T-cell (primary cell): ENCODE data around the gene MRM2. TPM values are rescaled to one million over a fixed set of nuclear protein-coding genes. Genes with fewer than 3 reads are reported as not detected.

ENCODE experiments used
- ATAC-seq, 4 experiments: fragments of 200-7000 bp in 3 of 4; fragments of 150-1000 bp in 1 of 4; cut with Tn5 transposase; replicated peaks in 1 of 4; 1 replicate in 3 of 4; 2 replicates in 1 of 4; pipeline ENCODE4 v1.10.0; 2021; ENCODE audit warnings: moderate library complexity in 3 of 4, mild to moderate bottlenecking in 2 of 4, moderate number of reproducible peaks in 1 of 4
- CTCF ChIA-PET, 2 donors: fragments of 300-600 bp; sonication (Branson Sonifier 250); formaldehyde crosslinking; loops; one replicate each; lab custom pipeline; 2022; ENCODE audit warnings: antibody characterized with exemption in 2 of 2; lab: Charles Lee
- POLR2A ChIA-PET, 2 donors: fragments of 300-600 bp; sonication (Branson Sonifier 250); formaldehyde crosslinking; loops; one replicate each; lab custom pipeline; 2022; ENCODE audit warnings: antibody characterized with exemption in 2 of 2; lab: Charles Lee
- DNase-seq, 35 experiments: peaks; one replicate each; pipeline versions ENCODE4 v3.0.0 to v3.0.0-alpha.2; 2013 to 2023
- H3K27ac ChIP-seq: one replicate; pipeline ENCODE4 v1.5.1; 2013; ENCODE audit warnings: low read length
- H3K27me3 ChIP-seq, 2 experiments: replicated peaks in 1 of 2; 1 replicate in 1 of 2; 2 replicates in 1 of 2; pipeline versions ENCODE4 v1.6.1 to v1.7.0; 2013; ENCODE audit warnings: low read length in 1 of 2, mixed read lengths in 1 of 2; ENCODE audit not compliant: control insufficient read depth in 2 of 2, insufficient read depth in 2 of 2; ENCODE audit errors: extremely low read depth in 1 of 2
- H3K36me3 ChIP-seq, 2 donors: 1 replicate in 1 of 2; 2 replicates in 1 of 2; pipeline versions ENCODE4 v1.6.1 to v1.7.0; 2013; ENCODE audit warnings: low read length in 1 of 2; ENCODE audit not compliant: control insufficient read depth in 2 of 2, insufficient read depth in 1 of 2; ENCODE audit errors: extremely low read depth in 1 of 2
- H3K4me1 ChIP-seq, 2 experiments: 1 replicate in 1 of 2; 2 replicates in 1 of 2; pipeline versions ENCODE4 v1.6.1 to v1.7.0; 2013; ENCODE audit warnings: low read length in 2 of 2, mixed read lengths in 1 of 2; ENCODE audit not compliant: insufficient read depth in 2 of 2, control insufficient read depth in 1 of 2; ENCODE audit errors: extremely low read depth in 1 of 2
- H3K4me3 ChIP-seq, 2 donors: 1 replicate in 1 of 2; 2 replicates in 1 of 2; pipeline versions ENCODE4 v1.5.1 to v1.7.0; 2013; ENCODE audit warnings: mild to moderate bottlenecking in 2 of 2, low read length in 1 of 2, moderate library complexity in 1 of 2; ENCODE audit not compliant: control insufficient read depth in 1 of 2; ENCODE audit errors: extremely low read depth in 1 of 2
- H3K9me3 ChIP-seq: 2 replicates; pipeline ENCODE4 v1.7.0; 2013
- H3K27ac Mint-ChIP-seq, 2 donors: one replicate each; pipeline ENCODE4 v1.8.0; 2020 to 2021; ENCODE audit warnings: mild to moderate bottlenecking in 2 of 2, mixed read lengths in 2 of 2
- H3K27me3 Mint-ChIP-seq, 2 donors: one replicate each; pipeline ENCODE4 v1.8.0; 2021 to 2022; ENCODE audit warnings: mixed read lengths in 2 of 2
- H3K36me3 Mint-ChIP-seq: one replicate; pipeline ENCODE4 v1.8.0; 2021; ENCODE audit warnings: mixed read lengths
- H3K4me1 Mint-ChIP-seq, 3 donors: one replicate each; pipeline ENCODE4 v1.8.0; 2020 to 2022; ENCODE audit warnings: mixed read lengths in 3 of 3, mild to moderate bottlenecking in 1 of 3
- H3K4me3 Mint-ChIP-seq, 3 donors: one replicate each; pipeline ENCODE4 v1.8.0; 2020 to 2022; ENCODE audit warnings: mild to moderate bottlenecking in 3 of 3, mixed read lengths in 3 of 3, moderate library complexity in 3 of 3
- H3K9me3 Mint-ChIP-seq, 3 donors: one replicate each; pipeline ENCODE4 v1.8.0; 2020 to 2022; ENCODE audit warnings: mixed read lengths in 3 of 3
- WGBS: methylation state at CpG from one replicate; pipeline ENCODE4 v1.1.5; 2013; ENCODE audit warnings: missing lambda C conversion rate; ENCODE audit not compliant: insufficient coverage; 5-methylcytosine and 5-hydroxymethylcytosine counted together
- total RNA-seq, 35 experiments: library from RNA in 6 of 35; stranded (reverse) in 6 of 35; fragments of 120-200 nt in 1 of 35; gene quantifications; one replicate each; pipeline versions ENCODE4 v1.2.1 to v1.2.4 and lab custom pipeline; 2013 to 2026

MRM2 gene
- total RNA-seq, 5 donors from 2014 or later (not counting 1 experiment from before 2014, with no cell fraction given), result 6.5 to 20.0 (median 17.9) TPM

- H3K4me3 ChIP-seq, result no peak overlapping the region
- CTCF ChIA-PET, result no interaction called here
- DNase-seq, result no peak
Measured at GRCh38 chr7:2208712-2209111, 33.3 kb downstream of the MRM2 start.

DNA sequence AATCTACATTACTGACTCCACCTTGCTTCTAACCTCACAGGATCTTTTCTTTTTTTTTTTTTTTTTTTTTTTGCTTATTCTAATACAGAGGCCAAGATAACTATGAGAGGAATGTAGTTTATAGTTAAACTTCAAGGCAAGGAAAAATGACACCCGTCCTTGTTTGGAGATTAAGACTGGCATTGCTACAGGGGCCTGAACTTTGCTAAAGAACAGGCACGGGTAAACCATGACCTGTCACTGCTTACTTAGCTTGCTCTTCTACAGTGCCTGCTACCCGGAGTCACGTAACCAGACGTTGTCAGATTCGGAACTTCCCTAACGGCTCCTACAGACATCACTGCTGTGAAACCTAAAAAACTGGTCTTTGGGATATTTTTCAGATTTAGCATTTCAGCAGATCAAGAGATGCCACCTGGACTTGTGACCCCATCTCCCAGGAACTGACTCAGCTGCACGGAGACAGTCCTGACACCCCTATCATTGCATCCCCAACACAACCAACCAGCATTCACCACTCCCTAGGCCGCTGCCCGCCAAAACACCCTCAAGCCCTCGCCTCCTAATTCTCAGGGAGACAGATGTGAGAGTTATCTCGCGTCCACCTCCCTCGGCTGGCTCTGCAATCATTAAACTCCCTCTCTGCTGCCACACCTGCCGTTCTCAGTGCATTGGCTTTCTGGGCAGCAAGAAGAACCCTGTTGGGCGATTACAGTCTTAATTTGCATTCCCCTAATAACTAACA lies 36.8 kb downstream of the MRM2 start:
- H3K9me3 Mint-ChIP-seq, result no peaks in the 10 kb centered on the region
- WGBS, result 96% methylated on average over 15 of the region's 16 CpGs
- ATAC-seq, result no peak

More at GRCh38 chr7:2208712-2209111, 33.3 kb downstream of the MRM2 start:
- POLR2A ChIA-PET, result no interaction called here
- no peaks in the 10 kb centered on the region for H3K9me3 Mint-ChIP-seq
- no peak for ATAC-seq
- no peak overlapping the region for H3K4me3 Mint-ChIP-seq
- H3K27ac Mint-ChIP-seq, result no peak overlapping the region
- H3K4me1 ChIP-seq, result no peaks in the 10 kb centered on the region
- no peaks in the 10 kb centered on the region for H3K9me3 ChIP-seq
- no peaks in the 10 kb centered on the region for H3K4me1 Mint-ChIP-seq
- H3K36me3 Mint-ChIP-seq, result peaks cover 47% of the 10 kb centered on the region
- H3K27me3 ChIP-seq, result no peaks in the 10 kb centered on the region
- no peak overlapping the region for H3K27ac ChIP-seq
- peaks cover 17 to 42% of the 10 kb centered on the region in 2 donors for H3K36me3 ChIP-seq
- WGBS, result 96% methylated on average over 16 of the region's 16 CpGs
- no peaks in the 10 kb centered on the region for H3K27me3 Mint-ChIP-seq

DNA sequence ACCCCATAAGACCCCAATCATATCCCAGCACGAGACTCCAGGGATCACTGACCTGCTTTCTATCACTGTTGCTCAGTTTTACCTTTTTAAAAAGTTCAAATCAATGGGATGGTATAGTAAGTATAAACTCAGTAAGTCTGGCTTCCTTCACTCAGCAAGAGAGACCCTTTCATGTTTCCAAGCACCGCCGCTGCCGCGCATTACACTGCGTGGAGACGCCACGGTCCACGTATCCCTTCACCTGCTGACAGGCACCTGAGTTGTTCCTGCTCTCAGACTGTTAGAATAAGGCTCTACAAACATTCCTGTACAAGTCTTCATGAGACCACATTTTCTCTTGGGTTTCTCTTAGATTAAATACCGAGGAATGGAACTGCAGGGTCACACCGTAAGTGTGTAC lies 37.6 kb downstream of the MRM2 start:
- H3K9me3 ChIP-seq, result no peaks in the 10 kb centered on the region
- Mint-ChIP-seq H3K4me1 (no peaks in the 10 kb centered on the region), H3K4me3 (no peak overlapping the region), H3K9me3 (no peaks in the 10 kb centered on the region), H3K27ac (no peak overlapping the region), H3K36me3 (peaks cover 38% of the 10 kb centered on the region), H3K27me3 (no peaks in the 10 kb centered on the region)
- no peaks in the 10 kb centered on the region for H3K4me1 ChIP-seq
- no peak overlapping the region for H3K4me3 ChIP-seq
- DNase-seq, result no peak
- WGBS, result 98% methylated on average over 10 of the region's 11 CpGs
- ATAC-seq, result no peak
- POLR2A ChIA-PET, result no interaction called here
- H3K36me3 ChIP-seq, result peaks cover 8 to 28% of the 10 kb centered on the region in 2 donors
- CTCF ChIA-PET, result no interaction called here
- H3K27ac ChIP-seq, result no peak overlapping the region
- no peaks in the 10 kb centered on the region for H3K27me3 ChIP-seq

More for the DNA sequence above, 36.8 kb downstream of the MRM2 start:
- no peaks in the 10 kb centered on the region for H3K9me3 ChIP-seq
- no peak overlapping the region for H3K4me3 Mint-ChIP-seq
- no peaks in the 10 kb centered on the region for H3K27me3 ChIP-seq
- H3K27me3 Mint-ChIP-seq, result no peaks in the 10 kb centered on the region
- H3K36me3 Mint-ChIP-seq, result peaks cover 35% of the 10 kb centered on the region
- H3K27ac Mint-ChIP-seq, result no peak overlapping the region
- CTCF ChIA-PET, result no interaction called here
- H3K4me1 ChIP-seq, result no peaks in the 10 kb centered on the region
- no peak overlapping the region for H3K27ac ChIP-seq
- H3K4me1 Mint-ChIP-seq, result no peaks in the 10 kb centered on the region
- no peak for DNase-seq
- H3K4me3 ChIP-seq, result no peak overlapping the region
- peaks cover 8 to 28% of the 10 kb centered on the region in 2 donors for H3K36me3 ChIP-seq
- POLR2A ChIA-PET, result no interaction called here

DNA sequence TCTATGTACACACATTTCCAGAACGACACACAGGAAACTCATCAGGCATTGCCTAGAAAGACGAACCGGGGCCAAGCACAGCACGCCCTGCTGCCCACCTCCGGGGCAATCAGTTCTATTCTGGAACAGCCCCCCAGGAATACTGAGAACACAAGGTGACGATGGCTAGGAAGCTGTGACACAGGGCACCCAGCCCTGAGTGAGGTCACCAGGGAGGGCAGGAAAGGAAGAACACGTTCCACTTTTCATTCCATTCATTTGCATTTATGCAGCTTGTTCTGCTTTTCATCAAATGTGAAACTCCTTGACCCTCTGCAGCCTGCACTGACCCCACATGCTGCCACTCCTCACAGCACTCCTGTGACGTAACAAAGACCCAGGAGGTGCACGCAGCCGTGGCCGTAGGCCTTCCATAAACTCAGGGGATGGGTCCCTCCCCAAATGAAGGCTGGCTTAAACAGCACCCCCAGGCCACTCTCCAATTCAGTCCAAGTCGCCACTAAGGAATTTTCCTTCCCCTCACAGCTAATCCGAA lies 38.2 kb downstream of the MRM2 start:
- no peak for DNase-seq
- Histone ChIP-seq H3K27me3 (no peaks in the 10 kb centered on the region), H3K4me3 (no peak overlapping the region), H3K4me1 (no peaks in the 10 kb centered on the region), H3K9me3 (no peaks in the 10 kb centered on the region), H3K27ac (no peak overlapping the region), H3K36me3 (peaks cover 14 to 27% of the 10 kb centered on the region in 2 donors)
- Mint-ChIP-seq H3K4me3 (no peak overlapping the region), H3K36me3 (peaks cover 40% of the 10 kb centered on the region), H3K27ac (no peak overlapping the region), H3K4me1 (no peaks in the 10 kb centered on the region), H3K9me3 (no peaks in the 10 kb centered on the region), H3K27me3 (no peaks in the 10 kb centered on the region)
- whole genome bisulfite sequencing, result 86% methylated on average over 7 of the region's 13 CpGs
- POLR2A ChIA-PET, result no interaction called here
- CTCF ChIA-PET, result no interaction called here
- ATAC-seq, result no peak

DNA sequence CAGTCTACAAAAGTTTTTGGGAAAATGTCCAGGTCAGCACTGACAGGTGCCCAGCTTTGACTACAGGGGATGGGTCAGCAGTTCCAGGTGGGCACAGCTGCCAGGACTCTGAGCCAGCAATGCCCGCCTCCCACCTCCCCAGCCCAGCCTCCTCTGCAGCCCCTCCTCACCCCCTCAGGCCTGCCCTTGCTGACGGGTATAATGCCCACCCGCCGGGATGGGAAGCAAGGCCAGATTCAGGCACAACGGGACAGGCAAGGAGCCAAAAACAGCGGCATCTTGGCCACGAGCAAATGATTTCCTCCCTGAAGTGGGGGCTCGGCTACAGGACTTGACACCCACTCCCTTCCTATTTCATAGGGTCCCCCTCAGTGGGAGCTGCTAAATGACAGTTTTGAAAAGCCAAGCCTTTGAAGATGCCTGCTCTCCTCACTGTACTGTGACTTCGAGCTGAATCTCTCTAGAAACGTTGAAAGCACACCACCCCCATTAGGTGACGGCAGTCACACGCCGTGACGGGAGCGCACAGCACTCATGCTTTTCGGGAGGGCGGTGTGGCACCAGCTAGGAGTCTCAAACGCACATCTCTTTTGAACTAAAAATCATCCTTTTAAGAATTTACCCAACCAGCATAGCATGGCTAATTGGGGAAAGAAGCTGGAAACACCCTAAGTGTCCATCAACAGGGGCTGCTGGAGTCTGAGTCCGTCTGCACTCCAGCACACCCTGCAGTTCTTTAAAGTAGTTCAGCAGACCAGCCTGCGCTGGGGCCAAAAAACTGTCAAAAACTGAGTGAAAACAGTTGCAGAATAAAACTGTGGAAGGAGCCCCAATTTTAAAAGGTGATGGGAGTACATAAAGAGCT lies 38.9 kb downstream of the MRM2 start:
- Histone ChIP-seq H3K4me3 (no peak overlapping the region), H3K27me3 (no peaks in the 10 kb centered on the region), H3K36me3 (peaks cover 14 to 22% of the 10 kb centered on the region in 2 donors), H3K27ac (no peak overlapping the region), H3K4me1 (no peaks in the 10 kb centered on the region), H3K9me3 (no peaks in the 10 kb centered on the region)
- CTCF ChIA-PET, result no interaction called here
- Mint-ChIP-seq H3K4me1 (no peaks in the 10 kb centered on the region), H3K36me3 (peaks cover 33% of the 10 kb centered on the region), H3K4me3 (no peak overlapping the region), H3K9me3 (no peaks in the 10 kb centered on the region), H3K27me3 (no peaks in the 10 kb centered on the region), H3K27ac (no peak overlapping the region)
- DNase-seq (no peak), ATAC-seq (no peak)
- WGBS, result 89% methylated on average over 13 of the region's 20 CpGs
- POLR2A ChIA-PET, result no interaction called here

DNA sequence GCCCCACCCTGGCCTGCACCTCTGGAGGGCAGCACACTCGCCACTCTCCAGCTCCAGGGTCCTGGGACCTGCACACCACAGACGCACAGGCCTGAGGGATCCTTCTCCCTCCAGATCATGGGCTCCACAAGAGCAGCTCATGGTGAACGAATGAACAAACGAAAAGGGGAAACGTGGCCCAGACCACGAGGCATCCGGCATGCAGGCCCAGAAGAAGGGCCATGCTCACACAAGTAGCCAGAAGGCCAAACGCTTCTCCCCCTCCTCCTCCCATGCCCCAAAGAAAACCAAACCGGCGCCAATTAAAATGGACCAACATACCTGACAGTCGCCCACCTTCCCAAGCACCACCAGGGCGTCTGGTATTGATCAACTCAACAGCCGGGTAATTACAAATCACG lies 39.6 kb downstream of the MRM2 start:
- DNase-seq (no peak), ATAC-seq (no peak)
- no peak overlapping the region for H3K4me3 Mint-ChIP-seq
- CTCF ChIA-PET, result no interaction called here
- H3K27me3 Mint-ChIP-seq, result no peaks in the 10 kb centered on the region
- H3K27me3 ChIP-seq, result no peaks in the 10 kb centered on the region
- POLR2A ChIA-PET, result no interaction called here
- H3K4me3 ChIP-seq, result no peak overlapping the region
- H3K9me3 Mint-ChIP-seq, result no peaks in the 10 kb centered on the region
- no peak overlapping the region for H3K27ac ChIP-seq
- H3K9me3 ChIP-seq, result no peaks in the 10 kb centered on the region
- H3K36me3 ChIP-seq, result peaks cover 14 to 15% of the 10 kb centered on the region in 2 donors
- peaks cover 30% of the 10 kb centered on the region for H3K36me3 Mint-ChIP-seq
- 90% methylated on average over 13 of the region's 14 CpGs for WGBS
- H3K27ac Mint-ChIP-seq, result no peak overlapping the region
- H3K4me1 ChIP-seq, result no peaks in the 10 kb centered on the region
- no peaks in the 10 kb centered on the region for H3K4me1 Mint-ChIP-seq
